NAMALWA (cell line): ENCODE data around the gene ACTR10.

Experiments used
- DNase-seq: peaks from one replicate; pipeline ENCODE4 v3.0.0-alpha.2; 2015; ENCODE audit warnings: low spot score

ACTR10 gene

GRCh38 chr14:58281969-58282368 lies 82.0 kb downstream of the ACTR10 start:
- no peak for DNase-seq

GRCh38 chr14:58282925-58283593 lies 83.1 kb downstream of the ACTR10 start:
- no peak for DNase-seq

DNA sequence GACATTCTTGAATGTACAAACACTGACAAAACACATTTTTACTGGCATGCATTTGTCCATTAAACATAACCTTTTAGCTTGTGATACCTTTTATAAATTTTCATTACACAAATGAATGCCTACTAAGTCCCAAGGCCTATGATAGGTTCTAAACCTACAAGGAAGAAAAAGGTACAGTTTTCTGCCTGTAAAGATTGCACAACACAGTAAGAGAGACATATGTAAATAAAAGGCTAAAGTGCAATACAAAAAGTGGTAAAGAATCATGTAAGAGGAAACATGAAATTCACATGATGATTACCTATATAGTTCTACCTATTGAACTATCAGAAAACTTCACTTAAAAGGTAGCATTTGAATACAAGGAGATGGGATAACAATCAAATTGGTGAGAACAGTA lies 83.8 kb downstream of the ACTR10 start:
- DNase-seq: no peak

- no peak for DNase-seq
These were observed 85.2 kb downstream of the ACTR10 start for GRCh38 chr14:58285132-58285531.
